NK-92 (cell line): ENCODE results near the gene TMEM86A.

Source experiments
- DNase-seq: peaks from one replicate; lab custom pipeline; 2025; ENCODE audit not compliant: unreplicated experiment; lab: John Stamatoyannopoulos, UW

Gene TMEM86A

DNA sequence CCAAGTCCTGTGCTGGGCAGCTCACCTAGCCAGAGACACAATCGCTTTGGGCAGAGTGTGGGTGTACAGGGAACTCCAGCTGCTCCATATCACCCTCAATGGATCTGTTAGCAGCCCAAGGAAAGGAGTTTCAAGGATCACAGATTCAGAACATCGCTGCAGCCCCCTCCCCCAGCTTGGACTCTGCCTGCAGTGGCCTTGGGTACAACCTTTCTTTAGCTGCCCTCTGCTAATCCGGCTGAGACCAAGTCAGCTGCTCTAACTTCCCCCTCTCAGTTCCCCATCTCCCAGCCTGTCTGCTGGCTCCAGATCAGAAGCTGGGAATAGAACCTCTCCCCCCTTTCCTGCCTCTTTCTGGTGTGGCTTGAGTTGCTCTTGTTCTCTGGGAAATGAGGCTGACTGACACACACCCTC lies 1.3 kb downstream of the TMEM86A start:
- no peak for DNase-seq

DNA sequence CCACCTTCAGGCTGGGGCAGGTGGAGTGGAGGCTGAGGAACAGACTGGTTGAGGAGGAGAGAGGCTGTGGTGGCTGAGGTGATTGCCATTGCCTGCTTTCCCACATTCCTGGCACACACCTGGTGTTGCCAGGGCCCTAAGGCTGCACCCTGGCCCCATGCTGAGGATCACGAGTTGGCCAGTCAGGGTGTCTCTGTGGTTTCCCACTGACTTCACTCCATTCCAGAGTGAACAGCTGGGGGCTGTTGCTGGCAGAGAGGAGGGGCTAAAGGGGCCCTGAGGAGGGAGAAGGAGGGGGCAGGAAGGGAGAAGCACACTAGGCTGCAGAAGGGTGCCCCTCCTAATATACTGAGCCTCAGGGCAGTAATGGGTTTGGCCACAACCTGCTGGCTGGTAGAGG lies 1.8 kb downstream of the TMEM86A start:
- DNase-seq: no peak

DNA sequence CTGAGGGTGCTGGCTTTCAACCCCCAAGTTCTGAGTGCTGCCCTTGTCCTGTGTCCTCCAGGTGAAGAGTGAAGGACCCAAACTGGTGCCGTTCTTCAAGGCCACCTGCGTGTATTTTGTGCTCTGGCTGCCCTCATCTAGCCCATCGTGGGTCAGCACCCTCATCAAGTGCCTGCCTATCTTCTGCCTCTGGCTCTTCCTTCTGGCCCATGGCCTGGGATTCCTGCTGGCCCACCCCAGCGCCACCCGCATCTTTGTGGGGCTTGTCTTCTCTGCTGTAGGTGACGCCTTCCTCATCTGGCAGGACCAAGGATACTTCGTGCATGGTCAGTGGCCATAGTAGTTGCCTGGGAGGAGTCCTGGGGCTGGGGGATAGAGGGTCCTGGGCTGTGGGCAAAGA lies 2.3 kb downstream of the TMEM86A start:
- DNase-seq: no peak

DNA sequence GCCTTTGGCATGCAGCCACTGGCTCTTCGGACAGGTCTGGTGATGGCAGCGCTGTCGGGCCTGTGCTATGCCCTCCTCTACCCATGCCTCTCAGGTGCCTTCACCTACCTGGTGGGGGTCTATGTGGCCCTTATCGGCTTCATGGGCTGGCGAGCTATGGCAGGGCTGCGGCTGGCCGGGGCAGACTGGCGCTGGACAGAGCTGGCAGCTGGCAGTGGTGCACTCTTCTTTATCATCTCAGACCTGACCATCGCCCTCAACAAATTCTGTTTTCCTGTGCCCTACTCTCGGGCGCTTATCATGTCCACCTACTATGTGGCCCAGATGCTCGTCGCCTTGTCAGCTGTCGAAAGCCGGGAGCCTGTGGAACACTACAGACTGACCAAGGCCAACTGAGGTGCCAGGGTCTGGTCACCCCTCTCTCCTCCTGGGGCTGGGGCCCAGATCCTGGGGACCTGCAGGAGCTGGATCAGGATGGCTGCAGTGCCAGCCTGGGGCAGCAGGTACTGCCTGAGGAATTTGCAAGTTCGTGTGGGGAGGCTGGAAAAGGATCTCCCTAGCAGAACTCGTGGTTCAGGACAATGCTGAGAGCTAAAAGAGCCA lies 3.1 kb downstream of the TMEM86A start:
- no peak for DNase-seq

DNA sequence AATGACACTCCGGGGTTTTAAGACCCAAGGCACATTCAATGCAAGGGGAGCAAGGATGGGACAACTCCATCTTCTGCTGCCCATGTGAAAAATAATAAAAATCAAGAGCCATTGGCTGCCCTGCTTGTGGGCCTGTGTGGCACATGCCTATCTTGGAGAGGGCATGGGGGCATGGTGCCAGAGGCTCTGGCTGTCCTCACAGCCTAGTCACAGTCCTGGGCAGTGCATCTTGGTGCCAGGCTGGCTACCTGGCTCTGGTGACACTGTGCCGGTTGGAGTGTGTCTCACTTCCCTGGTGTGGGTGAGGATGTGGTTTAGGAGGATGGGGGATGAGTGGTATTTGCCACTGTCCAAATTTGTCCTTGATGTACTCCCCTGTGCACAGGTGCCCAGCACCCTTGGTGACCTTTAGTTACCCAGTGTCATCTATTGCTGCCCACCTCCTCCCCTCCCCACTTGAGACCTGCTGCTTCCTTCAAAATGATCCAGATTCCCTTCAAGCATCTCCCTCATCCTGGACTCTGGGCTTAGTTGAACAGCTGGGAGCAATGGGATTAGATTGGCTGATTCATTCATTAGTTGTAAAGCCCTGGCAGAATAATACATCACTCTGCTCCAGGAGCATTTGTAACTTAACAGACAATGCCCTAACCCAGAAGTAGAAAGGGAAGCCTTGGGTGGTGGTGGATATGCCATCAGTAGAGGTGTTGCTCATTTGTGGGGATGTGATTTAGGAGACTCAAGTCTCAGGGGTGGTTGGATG lies 4.6 kb downstream of the TMEM86A start:
- no peak for DNase-seq

DNA sequence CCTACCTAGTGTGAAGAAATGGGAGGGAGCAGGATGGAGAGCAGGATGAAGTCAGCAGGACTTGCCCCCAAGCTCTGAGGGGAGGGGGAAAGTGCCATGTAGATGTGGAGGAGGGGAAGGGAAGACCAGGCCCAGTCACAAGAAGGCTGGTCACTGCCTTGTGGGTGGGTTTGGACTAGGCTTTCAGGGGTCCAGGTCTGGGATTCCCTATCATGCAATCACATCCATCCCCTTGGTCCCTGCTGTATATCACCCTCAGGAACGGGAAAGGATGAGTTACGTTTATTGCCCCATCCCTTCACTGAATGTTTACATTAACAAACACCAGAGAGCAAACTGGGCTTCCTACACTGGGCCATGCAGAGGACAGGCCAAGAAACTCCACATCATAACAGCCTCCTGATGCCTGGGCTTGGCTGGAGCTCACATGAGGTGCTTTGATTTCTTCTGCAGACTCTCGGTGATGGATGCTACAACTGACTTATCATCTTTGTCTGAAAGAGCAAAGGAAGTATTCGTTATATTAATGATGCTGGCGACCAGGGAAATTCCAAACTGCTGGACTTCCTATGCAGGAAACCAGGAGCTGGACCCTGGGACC lies 5.6 kb downstream of the TMEM86A start:
- DNase-seq: no peak

DNA sequence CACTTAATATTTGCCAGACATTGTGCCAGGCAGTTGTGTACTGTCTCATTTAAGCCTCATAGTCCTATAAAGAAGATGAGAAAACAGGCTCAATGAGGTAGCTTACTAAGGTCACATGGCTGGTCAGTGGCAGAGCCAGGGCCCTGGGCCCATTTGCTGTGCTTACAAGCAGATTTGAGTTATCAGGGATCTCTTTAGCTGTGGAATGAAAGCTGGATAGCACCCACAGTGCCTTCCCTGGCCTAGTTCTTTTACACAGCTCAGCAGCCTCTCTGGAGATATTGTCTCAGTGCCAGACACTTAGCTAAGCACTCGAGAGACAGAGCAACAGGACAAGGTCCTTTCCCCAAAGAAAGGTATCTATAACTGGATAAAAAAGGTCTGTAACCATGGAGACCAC lies 6.1 kb downstream of the TMEM86A start:
- DNase-seq: no peak

DNA sequence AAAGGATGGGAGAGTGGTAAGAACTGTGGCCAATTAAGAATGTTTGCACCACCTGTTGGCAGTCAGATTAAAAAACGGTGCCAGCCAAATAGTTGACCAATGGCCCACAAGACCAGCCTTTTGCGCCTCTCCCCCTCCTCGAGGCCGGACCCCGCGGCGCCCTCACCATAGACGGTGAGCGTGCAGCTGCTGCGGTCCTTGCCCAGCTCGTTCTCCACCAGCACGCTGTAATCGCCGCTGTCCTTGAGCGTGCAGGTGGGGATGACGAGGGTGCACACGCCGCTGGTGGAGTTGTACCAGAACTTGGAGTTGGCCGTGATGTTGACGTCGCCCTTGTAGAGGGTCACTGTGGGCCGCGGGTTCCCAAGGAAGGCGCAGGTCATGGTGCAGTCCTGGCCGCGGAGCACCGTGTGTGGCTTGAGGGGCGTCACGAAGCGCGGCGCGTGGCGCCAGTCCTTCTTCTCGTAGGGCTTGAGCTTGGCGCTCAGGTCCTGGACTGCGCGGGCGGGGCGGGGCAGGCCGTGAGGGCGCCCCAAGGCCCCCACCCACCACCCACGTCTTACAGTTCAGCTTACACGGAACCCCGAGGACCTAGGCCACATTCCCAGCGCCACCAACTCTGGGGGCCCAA lies 7.2 kb downstream of the TMEM86A start:
- DNase-seq: no peak

DNA sequence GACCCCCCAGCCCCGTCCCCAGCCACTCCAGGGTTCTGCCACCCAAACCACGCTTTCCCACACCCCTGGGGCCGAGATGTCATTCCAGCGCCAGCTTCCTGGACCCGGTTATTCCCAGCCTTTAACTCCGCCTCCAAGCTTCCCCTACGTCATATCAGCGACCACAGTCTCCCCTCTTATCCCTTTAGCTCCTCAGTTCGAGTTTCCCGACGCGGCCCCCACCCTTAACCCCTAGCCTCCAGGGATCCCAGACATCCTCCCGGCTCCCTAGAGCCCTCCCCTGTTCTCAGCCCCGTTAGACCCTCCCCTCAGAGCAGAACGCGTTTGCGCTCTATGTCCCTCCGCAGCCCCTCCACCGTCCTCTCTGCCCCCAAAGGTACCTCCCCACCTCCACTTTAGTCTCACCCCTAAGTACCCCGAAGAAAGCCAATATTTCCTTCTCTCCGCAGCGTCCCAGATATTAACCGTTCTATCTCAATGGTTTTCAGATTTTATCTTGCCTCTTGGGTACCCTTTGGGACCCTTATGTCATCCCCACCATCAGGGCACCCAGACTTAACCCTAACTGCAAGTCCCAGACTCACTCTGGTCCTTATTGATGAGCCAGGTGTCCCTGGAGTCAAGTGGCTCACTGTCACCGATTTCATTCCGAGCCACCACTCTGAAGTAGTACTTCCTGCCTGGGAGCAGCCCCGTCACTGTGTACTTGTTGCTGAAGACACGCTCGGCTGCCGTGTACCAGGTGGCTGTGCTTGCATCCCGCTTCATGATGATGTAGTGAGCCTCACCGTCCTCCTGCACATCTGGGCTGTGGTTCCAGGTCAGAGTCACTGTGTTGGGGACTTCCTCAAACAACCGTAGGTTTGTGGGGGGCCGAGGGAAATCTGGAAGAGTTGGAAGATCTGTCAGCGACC lies 8.0 kb downstream of the TMEM86A start:
- DNase-seq: no peak

DNA sequence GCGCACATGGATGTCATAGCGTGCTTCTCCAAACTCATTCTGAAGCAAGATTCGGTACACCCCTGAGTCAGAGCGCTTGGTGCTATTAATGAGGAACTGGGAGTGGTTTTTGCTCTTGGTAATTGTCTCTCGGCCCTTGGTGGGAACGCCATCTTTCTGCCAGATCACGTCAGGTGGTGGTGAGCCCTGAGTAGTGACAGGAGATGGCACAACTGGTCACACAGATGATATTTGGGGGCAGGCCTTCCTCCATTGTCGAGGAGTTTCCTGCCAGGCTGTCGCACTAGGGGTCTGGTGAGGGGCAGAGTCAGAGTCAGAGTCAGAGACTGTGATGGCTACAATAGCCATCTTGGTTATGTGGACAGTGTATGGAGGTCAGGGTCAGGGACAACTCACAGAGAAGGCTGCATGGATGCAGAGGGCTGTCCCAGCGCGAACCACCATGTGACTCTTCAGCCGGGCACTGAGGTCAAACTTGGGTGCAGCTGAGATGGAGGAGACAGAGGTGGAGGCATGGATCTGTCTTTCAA lies 9.3 kb downstream of the TMEM86A start:
- no peak for DNase-seq

DNA sequence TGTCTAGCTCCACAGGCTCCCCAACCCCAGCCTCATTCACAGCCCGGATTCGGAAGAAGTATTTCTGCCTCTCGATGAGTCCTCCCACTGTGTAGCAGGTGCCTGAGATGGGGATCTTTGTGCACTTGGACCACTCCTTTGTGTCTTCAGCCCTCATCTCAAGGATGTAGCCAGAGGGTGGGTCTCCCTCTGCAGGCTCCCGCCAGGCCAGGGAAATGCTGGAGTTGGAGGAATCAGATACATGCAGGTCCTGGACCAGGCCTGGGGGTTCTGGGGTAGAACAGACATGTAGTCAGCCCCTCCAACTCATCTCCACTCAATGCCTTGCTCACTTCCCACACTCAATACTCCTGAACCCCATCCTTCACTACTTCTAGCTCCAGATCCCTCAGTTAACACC lies 10.8 kb downstream of the TMEM86A start:
- DNase-seq: no peak

DNA sequence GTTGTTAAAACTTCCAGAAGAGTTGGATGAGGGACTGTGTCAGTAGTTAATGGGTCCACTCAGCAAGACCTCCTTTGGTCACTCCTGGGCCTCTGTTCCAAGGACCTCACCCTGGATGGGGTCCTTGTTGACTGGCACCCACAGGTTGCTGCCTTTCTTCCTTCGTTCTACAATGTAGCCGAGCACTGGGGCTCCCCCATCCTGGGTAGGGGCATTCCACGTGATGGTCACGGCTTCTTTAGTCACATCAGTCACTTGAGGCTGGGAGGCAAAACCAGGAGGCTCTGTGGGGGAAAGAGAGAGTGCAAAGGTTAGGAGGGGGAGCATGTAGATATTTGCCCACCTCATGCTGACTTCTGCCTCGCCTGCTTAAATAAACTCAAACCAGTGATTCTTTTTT lies 12.0 kb downstream of the TMEM86A start:
- no peak for DNase-seq

DNA sequence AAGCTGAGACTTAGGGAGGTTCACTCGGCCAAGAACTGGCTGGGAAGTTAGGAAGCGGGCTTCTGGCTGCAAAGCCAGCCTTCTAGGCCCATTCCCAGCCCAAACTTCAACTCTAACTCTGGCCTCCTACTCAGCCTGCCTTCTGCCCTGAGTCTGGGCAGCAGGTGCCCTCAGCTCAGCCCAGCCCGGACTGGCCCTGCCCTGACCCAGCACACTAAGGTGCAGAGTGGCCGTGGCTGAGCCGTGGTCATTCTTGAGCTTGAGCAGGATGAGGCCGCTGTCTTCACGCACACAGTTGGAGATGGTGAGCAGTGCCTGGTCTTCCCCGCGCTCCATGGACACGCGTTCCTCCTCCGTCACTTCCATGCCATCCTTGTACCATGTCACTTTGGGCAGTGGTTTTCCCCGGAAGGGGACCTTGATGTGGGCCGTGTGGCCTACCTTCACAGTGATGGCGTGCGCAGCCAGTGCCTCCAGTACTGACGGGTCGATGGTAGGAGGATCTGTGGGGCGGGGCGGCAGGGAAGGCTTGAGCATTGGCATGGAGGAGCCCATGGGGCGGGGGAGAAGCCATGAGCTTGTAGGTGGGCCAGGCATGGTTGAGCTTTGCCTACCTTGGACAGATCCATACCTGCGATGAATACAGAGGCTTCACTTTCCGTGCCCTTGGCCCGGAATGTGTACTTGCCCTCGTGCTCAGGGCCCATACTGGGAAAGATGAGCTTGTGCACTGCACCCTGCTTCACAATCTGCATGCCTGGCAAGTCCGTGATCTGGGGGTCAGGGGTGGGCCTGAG lies 15.3 kb downstream of the TMEM86A start:
- no peak for DNase-seq

DNA sequence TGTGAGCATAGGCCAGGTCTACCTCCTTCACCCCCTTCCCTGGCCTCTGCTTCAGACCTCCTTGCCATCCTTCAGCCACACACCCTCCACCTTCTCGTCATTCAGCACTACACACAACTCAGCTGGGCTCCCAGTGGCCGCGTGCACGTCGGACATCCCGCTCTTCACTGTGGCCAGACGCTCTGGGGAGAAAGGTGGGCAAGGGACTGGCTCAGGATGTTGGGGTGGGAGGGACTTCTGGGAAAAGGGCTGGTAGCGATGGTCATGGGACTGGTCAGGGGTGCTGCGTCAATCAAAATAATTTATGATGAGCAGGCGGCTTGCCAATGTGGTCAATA lies 15.8 kb downstream of the TMEM86A start:
- DNase-seq: no peak

DNA sequence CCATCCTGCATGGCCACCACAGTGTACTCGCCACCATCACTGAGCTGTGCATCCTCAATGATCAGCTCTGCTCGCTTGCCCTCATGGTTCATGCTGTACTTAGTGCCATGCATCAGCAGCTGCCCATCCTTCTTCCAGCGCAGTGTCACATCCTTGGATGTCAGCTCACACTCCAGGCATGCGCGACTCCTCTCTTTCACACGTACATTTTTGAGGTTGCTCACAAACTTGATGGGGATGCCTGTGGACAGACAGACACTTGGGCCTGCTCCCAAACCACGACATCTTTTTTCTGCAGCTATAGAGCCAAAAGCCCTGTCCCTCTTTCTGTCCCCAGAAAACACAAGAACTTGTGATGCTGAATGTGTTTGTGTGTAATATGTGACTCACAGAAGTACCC lies 16.9 kb downstream of the TMEM86A start:
- no peak for DNase-seq

DNA sequence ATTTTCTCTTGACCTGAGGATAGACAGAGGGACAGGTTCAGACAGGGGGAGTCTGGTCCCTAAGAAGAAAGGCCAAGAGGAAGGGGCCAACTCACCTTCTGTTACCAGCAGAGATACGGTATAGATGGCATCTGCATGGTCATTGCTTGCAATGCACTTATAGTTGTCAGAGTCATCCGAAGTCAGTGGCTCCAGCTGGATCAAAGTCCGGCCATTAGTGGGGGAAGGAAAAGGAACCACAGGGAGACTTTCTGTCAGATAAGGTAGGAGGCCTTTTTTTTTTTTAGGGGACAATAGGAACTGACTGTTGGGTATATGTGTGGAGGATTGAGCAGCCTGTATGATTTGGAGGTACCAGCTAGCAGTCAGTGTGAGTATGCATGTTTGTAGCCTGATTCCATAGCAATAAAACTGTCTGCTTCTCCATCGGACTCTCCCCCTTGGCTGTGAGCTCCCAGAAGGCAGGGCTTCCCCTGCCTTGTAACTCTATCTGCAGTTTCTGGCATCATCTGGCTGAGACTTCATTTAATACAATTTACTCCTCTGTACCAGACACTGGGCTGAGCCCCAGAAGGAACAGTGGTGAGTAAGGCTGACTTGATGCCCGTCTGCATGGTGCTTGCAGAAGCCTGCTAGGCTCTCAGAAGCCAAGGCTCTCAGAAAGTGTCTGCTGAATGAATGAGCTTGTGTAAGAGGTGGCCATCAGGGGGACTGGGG lies 21.7 kb downstream of the TMEM86A start:
- no peak for DNase-seq

DNA sequence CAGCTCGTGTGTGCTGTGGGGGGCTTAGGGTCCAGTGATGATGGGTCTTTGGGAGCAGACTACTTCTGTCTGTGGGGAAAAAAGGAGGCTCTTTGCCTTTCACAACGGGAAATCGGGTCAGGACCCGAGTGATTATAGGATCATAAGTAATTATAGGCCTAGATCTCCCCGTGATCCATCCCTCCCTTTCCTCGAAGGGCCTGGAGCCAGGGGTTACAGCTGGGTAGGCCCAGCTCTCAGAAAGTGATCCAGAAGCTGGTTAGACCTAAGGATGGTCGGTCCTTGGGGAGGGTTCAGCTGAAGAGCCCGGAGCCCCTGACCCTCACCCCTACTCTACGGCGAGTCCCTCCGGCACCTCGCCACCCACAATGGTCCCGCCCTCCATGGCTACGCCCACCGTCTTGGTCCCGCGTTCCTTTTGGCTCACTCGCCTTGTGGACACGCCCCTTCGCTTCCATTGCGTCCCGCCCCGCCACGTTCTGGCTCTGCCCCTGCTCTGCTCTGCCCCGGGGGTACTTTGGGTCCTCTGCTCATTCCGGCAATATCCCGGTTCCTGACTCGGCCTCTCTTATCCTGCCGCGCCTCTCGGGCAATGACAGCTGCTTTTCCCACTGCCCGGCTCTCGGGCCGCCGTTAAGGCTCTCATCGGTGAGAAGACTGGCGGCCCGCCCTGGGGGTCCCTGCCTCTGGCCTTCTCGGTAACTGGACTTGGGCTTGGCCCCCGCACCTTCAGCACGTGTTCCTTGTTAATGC lies 22.4 kb downstream of the TMEM86A start:
- DNase-seq: peak; percentile 8

DNA sequence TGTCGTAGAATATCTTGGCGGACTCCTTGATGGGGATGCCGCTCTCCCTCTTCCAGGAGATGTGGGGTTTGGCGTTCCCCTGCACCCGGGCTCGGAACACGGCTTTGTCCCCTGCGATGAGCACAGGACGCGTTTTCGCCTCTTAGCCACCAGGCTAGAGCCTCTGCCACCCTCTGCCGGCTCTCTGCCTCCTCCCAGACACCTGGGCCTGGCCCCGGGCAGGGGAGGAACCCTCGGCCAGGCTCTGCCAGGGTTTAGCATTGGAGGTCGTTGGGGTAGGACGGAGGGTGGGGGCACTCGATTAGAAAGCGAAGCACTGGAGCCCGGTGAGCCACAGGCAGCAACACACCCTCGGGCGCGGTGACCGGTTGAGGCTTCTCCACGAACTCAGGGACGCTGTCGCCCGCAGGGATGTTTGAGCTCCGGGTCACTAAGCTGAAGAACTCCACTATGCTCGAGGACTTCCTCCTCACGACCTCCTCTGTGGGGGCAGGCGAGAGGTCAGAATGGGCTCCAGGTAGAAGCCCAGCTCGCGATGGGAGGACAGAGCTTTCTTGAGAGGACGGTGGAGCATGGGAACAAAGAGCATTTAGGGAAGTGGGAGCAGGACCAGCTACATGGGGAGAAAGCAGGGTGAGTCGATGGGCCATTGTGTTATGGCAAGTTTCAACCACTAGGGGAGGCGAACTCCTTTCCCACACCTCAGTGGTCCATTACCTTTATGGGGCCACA lies 23.1 kb downstream of the TMEM86A start:
- no peak for DNase-seq
